Uterus (tissue), 2 donors: ENCODE measurements around the gene ITIH4.

Experiments used
- POLR2A ChIP-seq, 2 donors: fragments of 450-650 bp; IDR thresholded peaks; one replicate each; pipeline ENCODE4 v1.6.1; 2016; ENCODE audit warnings: antibody characterized with exemption in 2 of 2, mild to moderate bottlenecking in 1 of 2, moderate library complexity in 1 of 2
- TF ChIP-seq, protein P1 (sequence below), 4 experiments: fragments of 200-600 bp in 2 of 4; fragments of 450-650 bp in 2 of 4; sonication (generic) in 2 of 4; IDR thresholded peaks; one replicate each; pipeline ENCODE4 v1.5.1; 2016 to 2019; ENCODE audit warnings: antibody characterized with exemption in 4 of 4, mild to moderate bottlenecking in 2 of 4, moderate library complexity in 1 of 4

DNA sequence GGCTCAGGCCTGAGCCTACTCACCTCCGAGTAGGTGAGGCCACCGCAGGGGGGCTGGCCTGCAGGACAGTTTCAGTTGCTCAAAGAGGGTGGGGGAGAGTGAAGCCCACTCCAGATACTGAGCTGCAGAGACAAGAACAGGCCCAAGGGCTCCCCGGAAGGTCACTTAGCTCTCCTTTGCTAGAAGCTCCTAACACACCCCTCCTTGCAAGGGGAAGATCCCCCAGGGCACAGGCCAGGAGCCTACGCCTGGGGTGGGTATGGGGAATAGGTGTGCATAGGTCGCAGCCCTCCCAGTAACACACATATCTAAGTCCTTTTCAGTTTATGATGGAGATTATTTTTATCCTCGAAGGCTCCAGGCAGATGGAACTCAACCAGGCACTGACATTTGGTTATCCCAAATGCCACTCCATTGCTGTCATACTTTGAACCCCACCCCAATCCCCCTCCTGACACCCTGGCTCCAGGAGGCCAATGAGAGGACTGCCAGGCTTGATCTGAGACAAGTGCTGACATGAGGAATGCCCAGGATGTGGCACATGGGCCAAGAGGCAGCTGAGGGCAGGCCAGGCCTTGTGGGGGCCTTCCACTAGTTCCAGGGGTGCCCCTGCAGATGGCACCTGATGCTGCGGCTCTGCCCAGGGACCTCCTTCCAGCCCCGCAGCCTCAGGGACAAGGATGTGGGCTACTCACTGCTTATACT is 5.4 kb upstream of the ITIH4 start:
- TF ChIP-seq, protein P1, sequence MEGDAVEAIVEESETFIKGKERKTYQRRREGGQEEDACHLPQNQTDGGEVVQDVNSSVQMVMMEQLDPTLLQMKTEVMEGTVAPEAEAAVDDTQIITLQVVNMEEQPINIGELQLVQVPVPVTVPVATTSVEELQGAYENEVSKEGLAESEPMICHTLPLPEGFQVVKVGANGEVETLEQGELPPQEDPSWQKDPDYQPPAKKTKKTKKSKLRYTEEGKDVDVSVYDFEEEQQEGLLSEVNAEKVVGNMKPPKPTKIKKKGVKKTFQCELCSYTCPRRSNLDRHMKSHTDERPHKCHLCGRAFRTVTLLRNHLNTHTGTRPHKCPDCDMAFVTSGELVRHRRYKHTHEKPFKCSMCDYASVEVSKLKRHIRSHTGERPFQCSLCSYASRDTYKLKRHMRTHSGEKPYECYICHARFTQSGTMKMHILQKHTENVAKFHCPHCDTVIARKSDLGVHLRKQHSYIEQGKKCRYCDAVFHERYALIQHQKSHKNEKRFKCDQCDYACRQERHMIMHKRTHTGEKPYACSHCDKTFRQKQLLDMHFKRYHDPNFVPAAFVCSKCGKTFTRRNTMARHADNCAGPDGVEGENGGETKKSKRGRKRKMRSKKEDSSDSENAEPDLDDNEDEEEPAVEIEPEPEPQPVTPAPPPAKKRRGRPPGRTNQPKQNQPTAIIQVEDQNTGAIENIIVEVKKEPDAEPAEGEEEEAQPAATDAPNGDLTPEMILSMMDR (IDR thresholded peaks at IDR 0.05), result no peak
- TF ChIP-seq POLR2A (IDR thresholded peaks at IDR 0.05), result no peak
